Measurements from ENCODE around the gene NAALADL2.

DNA sequence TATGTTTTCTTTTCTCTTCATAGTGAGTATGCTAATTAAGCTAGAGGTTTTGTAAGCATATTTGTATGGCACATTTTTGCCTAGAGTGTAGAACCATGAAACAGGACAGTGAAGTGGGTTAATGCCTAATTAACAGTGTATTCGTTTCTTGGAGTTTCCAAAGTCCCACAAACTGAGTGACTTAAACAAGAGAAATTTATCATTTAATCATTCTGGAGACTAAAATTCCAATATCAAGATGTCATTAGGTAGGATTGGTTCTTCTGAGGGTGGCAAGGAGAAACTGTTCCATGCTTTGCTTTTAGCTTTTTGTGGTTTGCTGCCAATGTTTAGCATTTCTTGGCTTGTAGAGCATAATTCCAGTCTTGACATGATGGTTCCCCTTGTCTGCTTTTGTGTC lies 734.2 kb downstream of the NAALADL2 start:
- no peak for TF ChIP-seq EP300 (IDR thresholded peaks at IDR 0.05)
- TF ChIP-seq, protein P1, sequence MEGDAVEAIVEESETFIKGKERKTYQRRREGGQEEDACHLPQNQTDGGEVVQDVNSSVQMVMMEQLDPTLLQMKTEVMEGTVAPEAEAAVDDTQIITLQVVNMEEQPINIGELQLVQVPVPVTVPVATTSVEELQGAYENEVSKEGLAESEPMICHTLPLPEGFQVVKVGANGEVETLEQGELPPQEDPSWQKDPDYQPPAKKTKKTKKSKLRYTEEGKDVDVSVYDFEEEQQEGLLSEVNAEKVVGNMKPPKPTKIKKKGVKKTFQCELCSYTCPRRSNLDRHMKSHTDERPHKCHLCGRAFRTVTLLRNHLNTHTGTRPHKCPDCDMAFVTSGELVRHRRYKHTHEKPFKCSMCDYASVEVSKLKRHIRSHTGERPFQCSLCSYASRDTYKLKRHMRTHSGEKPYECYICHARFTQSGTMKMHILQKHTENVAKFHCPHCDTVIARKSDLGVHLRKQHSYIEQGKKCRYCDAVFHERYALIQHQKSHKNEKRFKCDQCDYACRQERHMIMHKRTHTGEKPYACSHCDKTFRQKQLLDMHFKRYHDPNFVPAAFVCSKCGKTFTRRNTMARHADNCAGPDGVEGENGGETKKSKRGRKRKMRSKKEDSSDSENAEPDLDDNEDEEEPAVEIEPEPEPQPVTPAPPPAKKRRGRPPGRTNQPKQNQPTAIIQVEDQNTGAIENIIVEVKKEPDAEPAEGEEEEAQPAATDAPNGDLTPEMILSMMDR (IDR thresholded peaks at IDR 0.05): no peak
